Stomach (tissue), 4 donors: Measurements from ENCODE around the gene SEMA5B.

Experiments used
- CTCF ChIP-seq, 7 experiments: fragments of 450-650 bp in 4 of 7; fragments of 200-600 bp in 3 of 7; sonication (generic) in 3 of 7; IDR thresholded peaks; one replicate each; pipeline ENCODE4 v1.5.1; 2016 to 2019; ENCODE audit warnings: antibody characterized with exemption in 7 of 7, control low read depth in 2 of 7, mild to moderate bottlenecking in 1 of 7
- POLR2AphosphoS5 ChIP-seq, 3 donors: sonication (generic); formaldehyde crosslinking; IDR thresholded peaks; one replicate each; pipeline ENCODE4 v1.6.1; 2016; ENCODE audit warnings: antibody characterized with exemption in 3 of 3

- TF ChIP-seq CTCF (IDR thresholded peaks at IDR 0.05) (no peak), POLR2AphosphoS5 (IDR thresholded peaks at IDR 0.05) (no peak)
Measured at GRCh38 chr3:123026565-123027291, 835 bp downstream of the SEMA5B start.
